ENCODE data around the gene DAZAP1. TPM values are rescaled to one million over a fixed set of nuclear protein-coding genes. Genes with fewer than 3 reads are reported as not detected.
A peak's percentile ranks its signal among the peaks of the same experiment; 100 is the strongest.
"Not testable (repeated sequence)": the region's sequence is repeated elsewhere in the genome, so short reads cannot be mapped to it uniquely, and the experiment has no call there.

DAZAP1 gene
- total RNA-seq, 1 donor from 2014 or later = 27.1 TPM

- peak overlapping the region in 2 of 3 donors; percentile 29 to 32 for H3K4me3 ChIP-seq (ENCODE audit: low read length in 3 of 3)
- peaks cover 36 to 69% (median 58%) of the 10 kb centered on the region in 3 donors for H3K4me1 ChIP-seq (ENCODE audit: control insufficient read depth in 3 of 3, insufficient read depth in 3 of 3, low read length in 3 of 3)
- H3K9ac ChIP-seq (ENCODE audit: low read depth in 1 of 3, low read length in 3 of 3) = peak overlapping the region in 1 of 3 donors; percentile 40
- H3K27me3 ChIP-seq (ENCODE audit: control insufficient read depth in 3 of 3, insufficient read depth in 3 of 3, low read length in 3 of 3) = peaks cover 72 to 80% (median 79%) of the 10 kb centered on the region in 3 donors
- no peaks in the 10 kb centered on the region for H3K9me3 ChIP-seq (ENCODE audit: control insufficient read depth in 3 of 3, low read length in 3 of 3)
- no peak overlapping the region for H3K27ac ChIP-seq (ENCODE audit: low read depth, low read length)
- peaks cover 3 to 10% (median 4%) of the 10 kb centered on the region in 3 donors for H3K36me3 ChIP-seq (ENCODE audit: control insufficient read depth in 3 of 3, insufficient read depth in 3 of 3, low read length in 3 of 3)
These were observed 63.7 kb downstream of the DAZAP1 start for GRCh38 chr19:1471010-1471514.

- H3K9me3 ChIP-seq (ENCODE audit: control insufficient read depth in 3 of 3, low read length in 3 of 3) = no peaks in the 10 kb centered on the region
- H3K4me3 ChIP-seq (ENCODE audit: low read length in 3 of 3) = no peak overlapping the region
- H3K27ac ChIP-seq (ENCODE audit: low read depth, low read length) = no peak overlapping the region
- peaks cover 66 to 74% (median 74%) of the 10 kb centered on the region in 3 donors for H3K27me3 ChIP-seq (ENCODE audit: control insufficient read depth in 3 of 3, insufficient read depth in 3 of 3, low read length in 3 of 3)
- H3K9ac ChIP-seq (ENCODE audit: low read depth in 1 of 3, low read length in 3 of 3) = peak overlapping the region in 2 of 3 donors; percentile 14 to 40
- H3K4me1 ChIP-seq (ENCODE audit: control insufficient read depth in 3 of 3, insufficient read depth in 3 of 3, low read length in 3 of 3) = peaks cover 35 to 69% (median 56%) of the 10 kb centered on the region in 3 donors
- peaks cover 5 to 10% (median 5%) of the 10 kb centered on the region in 3 donors for H3K36me3 ChIP-seq (ENCODE audit: control insufficient read depth in 3 of 3, insufficient read depth in 3 of 3, low read length in 3 of 3)
These were observed 64.3 kb downstream of the DAZAP1 start for GRCh38 chr19:1471515-1472160.

- H3K9ac ChIP-seq (ENCODE audit: low read depth in 1 of 3, low read length in 3 of 3) = no peak overlapping the region
- H3K27me3 ChIP-seq (ENCODE audit: control insufficient read depth in 3 of 3, insufficient read depth in 3 of 3, low read length in 3 of 3) = peaks cover 60 to 66% (median 65%) of the 10 kb centered on the region in 3 donors
- peaks cover 27 to 69% (median 52%) of the 10 kb centered on the region in 3 donors for H3K4me1 ChIP-seq (ENCODE audit: control insufficient read depth in 3 of 3, insufficient read depth in 3 of 3, low read length in 3 of 3)
- H3K4me3 ChIP-seq (ENCODE audit: low read length in 3 of 3) = no peak overlapping the region
- H3K27ac ChIP-seq (ENCODE audit: low read depth, low read length) = no peak overlapping the region
- peaks cover 5 to 10% (median 5%) of the 10 kb centered on the region in 3 donors for H3K36me3 ChIP-seq (ENCODE audit: control insufficient read depth in 3 of 3, insufficient read depth in 3 of 3, low read length in 3 of 3)
- no peaks in the 10 kb centered on the region for H3K9me3 ChIP-seq (ENCODE audit: control insufficient read depth in 3 of 3, low read length in 3 of 3)
These were observed 65.1 kb downstream of the DAZAP1 start for GRCh38 chr19:1472231-1473084.

- peaks cover 28 to 63% (median 46%) of the 10 kb centered on the region in 3 donors for H3K4me1 ChIP-seq (ENCODE audit: control insufficient read depth in 3 of 3, insufficient read depth in 3 of 3, low read length in 3 of 3)
- no peak overlapping the region for H3K4me3 ChIP-seq (ENCODE audit: low read length in 3 of 3)
- peaks cover 52 to 58% (median 57%) of the 10 kb centered on the region in 3 donors for H3K27me3 ChIP-seq (ENCODE audit: control insufficient read depth in 3 of 3, insufficient read depth in 3 of 3, low read length in 3 of 3)
- no peak overlapping the region for H3K9ac ChIP-seq (ENCODE audit: low read depth in 1 of 3, low read length in 3 of 3)
- H3K27ac ChIP-seq (ENCODE audit: low read depth, low read length) = no peak overlapping the region
- H3K36me3 ChIP-seq (ENCODE audit: control insufficient read depth in 3 of 3, insufficient read depth in 3 of 3, low read length in 3 of 3) = peaks cover 5 to 10% (median 5%) of the 10 kb centered on the region in 3 donors
- H3K9me3 ChIP-seq (ENCODE audit: control insufficient read depth in 3 of 3, low read length in 3 of 3) = no peaks in the 10 kb centered on the region
These were observed 65.9 kb downstream of the DAZAP1 start for GRCh38 chr19:1473085-1473851.

- Histone ChIP-seq H3K9ac (ENCODE audit: low read depth in 1 of 3, low read length in 3 of 3) (no peak overlapping the region), H3K36me3 (ENCODE audit: control insufficient read depth in 3 of 3, insufficient read depth in 3 of 3, low read length in 3 of 3) (peaks cover 5 to 10% (median 5%) of the 10 kb centered on the region in 3 donors), H3K4me1 (ENCODE audit: control insufficient read depth in 3 of 3, insufficient read depth in 3 of 3, low read length in 3 of 3) (peaks cover 29 to 65% (median 45%) of the 10 kb centered on the region in 3 donors), H3K4me3 (ENCODE audit: low read length in 3 of 3) (no peak overlapping the region), H3K27me3 (ENCODE audit: control insufficient read depth in 3 of 3, insufficient read depth in 3 of 3, low read length in 3 of 3) (peaks cover 48 to 50% (median 49%) of the 10 kb centered on the region in 3 donors), H3K27ac (ENCODE audit: low read depth, low read length) (no peak overlapping the region), H3K9me3 (ENCODE audit: control insufficient read depth in 3 of 3, low read length in 3 of 3) (no peaks in the 10 kb centered on the region)
These were observed 66.8 kb downstream of the DAZAP1 start for GRCh38 chr19:1474011-1474764.

GRCh38 chr19:1474765-1475351 is 67.5 kb downstream of the DAZAP1 start:
- Histone ChIP-seq H3K27me3 (ENCODE audit: control insufficient read depth in 3 of 3, insufficient read depth in 3 of 3, low read length in 3 of 3) (peaks cover 43 to 46% (median 46%) of the 10 kb centered on the region in 3 donors), H3K36me3 (ENCODE audit: control insufficient read depth in 3 of 3, insufficient read depth in 3 of 3, low read length in 3 of 3) (peaks cover 5 to 10% (median 5%) of the 10 kb centered on the region in 3 donors), H3K27ac (ENCODE audit: low read depth, low read length) (no peak overlapping the region), H3K4me1 (ENCODE audit: control insufficient read depth in 3 of 3, insufficient read depth in 3 of 3, low read length in 3 of 3) (peaks cover 33 to 69% (median 48%) of the 10 kb centered on the region in 3 donors), H3K9me3 (ENCODE audit: control insufficient read depth in 3 of 3, low read length in 3 of 3) (no peaks in the 10 kb centered on the region), H3K4me3 (ENCODE audit: low read length in 3 of 3) (no peak overlapping the region), H3K9ac (ENCODE audit: low read depth in 1 of 3, low read length in 3 of 3) (no peak overlapping the region)

- Histone ChIP-seq H3K27me3 (ENCODE audit: control insufficient read depth in 3 of 3, insufficient read depth in 3 of 3, low read length in 3 of 3) (peaks cover 33 to 36% (median 35%) of the 10 kb centered on the region in 3 donors), H3K9me3 (ENCODE audit: control insufficient read depth in 3 of 3, low read length in 3 of 3) (no peaks in the 10 kb centered on the region), H3K9ac (ENCODE audit: low read depth in 1 of 3, low read length in 3 of 3) (no peak overlapping the region), H3K36me3 (ENCODE audit: control insufficient read depth in 3 of 3, insufficient read depth in 3 of 3, low read length in 3 of 3) (peaks cover 5 to 10% (median 5%) of the 10 kb centered on the region in 3 donors), H3K4me1 (ENCODE audit: control insufficient read depth in 3 of 3, insufficient read depth in 3 of 3, low read length in 3 of 3) (peaks cover 24 to 58% (median 38%) of the 10 kb centered on the region in 3 donors), H3K27ac (ENCODE audit: low read depth, low read length) (no peak overlapping the region), H3K4me3 (ENCODE audit: low read length in 3 of 3) (no peak overlapping the region)
These were observed 68.5 kb downstream of the DAZAP1 start for GRCh38 chr19:1475751-1476437.

- H3K9me3 ChIP-seq (ENCODE audit: control insufficient read depth in 3 of 3, low read length in 3 of 3); H3K4me3 ChIP-seq (ENCODE audit: low read length in 3 of 3); H3K9ac ChIP-seq (ENCODE audit: low read depth in 1 of 3, low read length in 3 of 3); H3K36me3 ChIP-seq (ENCODE audit: control insufficient read depth in 3 of 3, insufficient read depth in 3 of 3, low read length in 3 of 3); H3K27ac ChIP-seq (ENCODE audit: low read depth, low read length): not testable (repeated sequence)
- peaks cover 21 to 24% (median 24%) of the 10 kb centered on the region in 3 donors for H3K27me3 ChIP-seq (ENCODE audit: control insufficient read depth in 3 of 3, insufficient read depth in 3 of 3, low read length in 3 of 3)
- peaks cover 15 to 47% (median 26%) of the 10 kb centered on the region in 3 donors for H3K4me1 ChIP-seq (ENCODE audit: control insufficient read depth in 3 of 3, insufficient read depth in 3 of 3, low read length in 3 of 3)
These were observed 69.7 kb downstream of the DAZAP1 start for GRCh38 chr19:1477056-1477455.

Measured in skeletal muscle tissue (tissue), 4 donors.